Trophoblast cell (in vitro differentiated cells and primary cell): ENCODE results near the gene MRPL45.

ENCODE experiments used
- DNase-seq, 2 donors: peaks; one replicate each; pipeline ENCODE4 v3.0.0-alpha.2; 2016
- H2AFZ ChIP-seq: 2 replicates; pipeline ENCODE4 v1.6.1; 2013; ENCODE audit warnings: low read length, moderate library complexity, mild to moderate bottlenecking; ENCODE audit not compliant: insufficient read depth, poor library complexity
- H2AK5ac ChIP-seq: 2 replicates; pipeline ENCODE4 v1.6.1; 2013; ENCODE audit warnings: mild to moderate bottlenecking, low read length
- H2BK120ac ChIP-seq: 2 replicates; pipeline ENCODE4 v1.6.1; 2013; ENCODE audit warnings: low read length, mild to moderate bottlenecking, moderate library complexity; ENCODE audit not compliant: insufficient read depth, poor library complexity
- H2BK12ac ChIP-seq: 2 replicates; pipeline ENCODE4 v1.6.1; 2013; ENCODE audit warnings: mild to moderate bottlenecking, low read length, moderate library complexity
- H2BK5ac ChIP-seq: 2 replicates; pipeline ENCODE4 v1.6.1; 2013; ENCODE audit warnings: low read length, low read depth, moderate library complexity, mild to moderate bottlenecking; ENCODE audit not compliant: poor library complexity
- H3K14ac ChIP-seq: 2 replicates; pipeline ENCODE4 v1.6.1; 2013; ENCODE audit warnings: mild to moderate bottlenecking, low read length
- H3K18ac ChIP-seq: 2 replicates; pipeline ENCODE4 v1.6.1; 2013; ENCODE audit warnings: mild to moderate bottlenecking, low read length
- H3K23ac ChIP-seq: 2 replicates; pipeline ENCODE4 v1.6.1; 2013; ENCODE audit warnings: low read length
- H3K27ac ChIP-seq: 2 replicates; pipeline ENCODE4 v1.5.1; 2013; ENCODE audit warnings: low read depth, mild to moderate bottlenecking, inconsistent platforms, low read length, moderate library complexity
- H3K27me3 ChIP-seq: 2 replicates; pipeline ENCODE4 v1.6.1; 2013; ENCODE audit warnings: inconsistent platforms, mild to moderate bottlenecking, low read length, moderate library complexity; ENCODE audit not compliant: insufficient read depth
- H3K36me3 ChIP-seq, 2 experiments: 1 replicate in 1 of 2; 2 replicates in 1 of 2; pipeline ENCODE4 v1.6.1; 2013; ENCODE audit warnings: low read length in 2 of 2, mild to moderate bottlenecking in 2 of 2, moderate library complexity in 1 of 2; ENCODE audit not compliant: insufficient read depth in 2 of 2, control insufficient read depth in 1 of 2
- H3K4ac ChIP-seq: 2 replicates; pipeline ENCODE4 v1.6.1; 2013; ENCODE audit warnings: low read depth, mild to moderate bottlenecking, low read length, moderate library complexity
- H3K4me1 ChIP-seq, 2 experiments: 1 replicate in 1 of 2; 2 replicates in 1 of 2; pipeline ENCODE4 v1.6.1; 2013; ENCODE audit warnings: low read length in 2 of 2, mild to moderate bottlenecking in 2 of 2, moderate library complexity in 1 of 2; ENCODE audit not compliant: insufficient read depth in 2 of 2, control insufficient read depth in 1 of 2
- H3K4me2 ChIP-seq: 2 replicates; pipeline ENCODE4 v1.6.1; 2013; ENCODE audit warnings: inconsistent platforms, mild to moderate bottlenecking, low read length, moderate library complexity
- H3K4me3 ChIP-seq: 2 replicates; pipeline ENCODE4 v1.5.1; 2013; ENCODE audit warnings: mild to moderate bottlenecking, low read depth, low read length, inconsistent platforms
- H3K79me1 ChIP-seq: one replicate; pipeline ENCODE4 v1.6.1; 2013; ENCODE audit warnings: low read length
- H3K79me2 ChIP-seq: 2 replicates; pipeline ENCODE4 v1.6.1; 2013; ENCODE audit warnings: low read length, mild to moderate bottlenecking; ENCODE audit not compliant: control insufficient read depth, insufficient read depth, poor library complexity
- H3K9ac ChIP-seq: 2 replicates; pipeline ENCODE4 v1.6.1; 2013; ENCODE audit warnings: mild to moderate bottlenecking, low read length
- H3K9me3 ChIP-seq: 2 replicates; pipeline ENCODE4 v1.6.1; 2013; ENCODE audit warnings: low read depth, mild to moderate bottlenecking, control low read depth, inconsistent platforms, low read length; ENCODE audit not compliant: insufficient read depth
- H4K12ac ChIP-seq: 2 replicates; pipeline ENCODE4 v1.6.1; 2013; ENCODE audit warnings: low read depth, mild to moderate bottlenecking, low read length, moderate library complexity
- H4K8ac ChIP-seq: 2 replicates; pipeline ENCODE4 v1.6.1; 2013; ENCODE audit warnings: low read depth, mild to moderate bottlenecking, low read length, moderate library complexity
- H4K91ac ChIP-seq: one replicate; pipeline ENCODE4 v1.6.1; 2013; ENCODE audit warnings: low read depth, mild to moderate bottlenecking, low read length, moderate library complexity
- WGBS: extraction: QIAGEN DNeasy Blood & Tissue Kit; methylation state at CpG from one replicate; pipeline ENCODE4 v1.1.7; 2013; ENCODE audit warnings: missing lambda C conversion rate; ENCODE audit not compliant: insufficient read length, insufficient coverage; ENCODE audit errors: extremely low coverage; 5-methylcytosine and 5-hydroxymethylcytosine counted together

Gene MRPL45

GRCh38 chr17:38320482-38320881 lies 23.5 kb downstream of the MRPL45 start:
- H3K4me3 ChIP-seq, result no peak overlapping the region
- peak overlapping the region; percentile 18 for H2BK5ac ChIP-seq
- peak overlapping the region; percentile 55 for H3K27ac ChIP-seq
- H3K79me2 ChIP-seq, result no peaks in the 10 kb centered on the region
- WGBS, result no CpG with 5 or more reads among the region's 10 CpGs
- peaks cover 8 to 17% of the 10 kb centered on the region in 2 experiments for H3K36me3 ChIP-seq
- H3K27me3 ChIP-seq, result no peaks in the 10 kb centered on the region
- H3K18ac ChIP-seq, result no peak overlapping the region
- no peak overlapping the region for H4K91ac ChIP-seq
- no peak overlapping the region for H4K12ac ChIP-seq
- no peak overlapping the region for H3K23ac ChIP-seq
- H2BK12ac ChIP-seq, result peak overlapping the region; percentile 8
- H3K4ac ChIP-seq, result no peak overlapping the region
- H2AK5ac ChIP-seq, result no peak overlapping the region
- no peak overlapping the region for H2BK120ac ChIP-seq
- no peak overlapping the region for H2AFZ ChIP-seq
- no peak overlapping the region for H4K8ac ChIP-seq
- peak; percentile 95 to 99 for DNase-seq
- H3K4me2 ChIP-seq, result peak overlapping the region; percentile 22
- H3K79me1 ChIP-seq, result no peaks in the 10 kb centered on the region
- H3K9ac ChIP-seq, result no peak overlapping the region
- peaks cover 8 to 21% of the 10 kb centered on the region in 2 experiments for H3K4me1 ChIP-seq
- H3K14ac ChIP-seq, result peak overlapping the region; percentile 29
- no peaks in the 10 kb centered on the region for H3K9me3 ChIP-seq

- Histone ChIP-seq H2BK5ac (no peak overlapping the region), H3K4me1 (peaks cover 10 to 22% of the 10 kb centered on the region in 2 experiments), H3K9me3 (no peaks in the 10 kb centered on the region), H3K18ac (no peak overlapping the region), H3K4me2 (no peak overlapping the region), H2AFZ (no peak overlapping the region), H3K27ac (no peak overlapping the region), H2BK12ac (no peak overlapping the region), H3K14ac (no peak overlapping the region), H4K12ac (no peak overlapping the region), H3K9ac (no peak overlapping the region), H3K23ac (no peak overlapping the region), H2AK5ac (no peak overlapping the region), H3K36me3 (peaks cover 6 to 17% of the 10 kb centered on the region in 2 experiments), H3K4me3 (no peak overlapping the region), H4K8ac (no peak overlapping the region), H3K27me3 (no peaks in the 10 kb centered on the region), H3K4ac (no peak overlapping the region), H4K91ac (no peak overlapping the region), H3K79me1 (no peaks in the 10 kb centered on the region), H3K79me2 (no peaks in the 10 kb centered on the region), H2BK120ac (no peak overlapping the region)
- peak; percentile 38 to 77 for DNase-seq
- WGBS, result no CpG with 5 or more reads among the region's 8 CpGs
Observed at GRCh38 chr17:38322156-38322779, 25.3 kb downstream of the MRPL45 start.

- no peak overlapping the region for H3K4me3 ChIP-seq
- no peaks in the 10 kb centered on the region for H3K79me1 ChIP-seq
- no peak overlapping the region for H3K4ac ChIP-seq
- H4K12ac ChIP-seq, result no peak overlapping the region
- no peak overlapping the region for H3K27ac ChIP-seq
- H3K4me1 ChIP-seq, result peaks cover 10 to 22% of the 10 kb centered on the region in 2 experiments
- no peak overlapping the region for H2BK120ac ChIP-seq
- no peak overlapping the region for H2BK5ac ChIP-seq
- no CpG with 5 or more reads among the region's 1 CpG for WGBS
- H3K18ac ChIP-seq, result no peak overlapping the region
- no peak overlapping the region for H3K14ac ChIP-seq
- DNase-seq, result no peak
- H3K4me2 ChIP-seq, result no peak overlapping the region
- no peak overlapping the region for H2AK5ac ChIP-seq
- H3K79me2 ChIP-seq, result no peaks in the 10 kb centered on the region
- H2BK12ac ChIP-seq, result no peak overlapping the region
- H3K27me3 ChIP-seq, result no peaks in the 10 kb centered on the region
- no peak overlapping the region for H3K9ac ChIP-seq
- H3K36me3 ChIP-seq, result peaks cover 6 to 17% of the 10 kb centered on the region in 2 experiments
- no peak overlapping the region for H4K91ac ChIP-seq
- no peak overlapping the region for H4K8ac ChIP-seq
- no peaks in the 10 kb centered on the region for H3K9me3 ChIP-seq
- no peak overlapping the region for H3K23ac ChIP-seq
- no peak overlapping the region for H2AFZ ChIP-seq
Observed at GRCh38 chr17:38322897-38323296, 25.9 kb downstream of the MRPL45 start.

- DNase-seq, result no peak
- Histone ChIP-seq H3K4me3 (no peak overlapping the region), H3K18ac (no peak overlapping the region), H3K4me2 (no peak overlapping the region), H2BK5ac (no peak overlapping the region), H2AFZ (no peak overlapping the region), H3K79me2 (no peaks in the 10 kb centered on the region), H3K27ac (no peak overlapping the region), H4K91ac (no peak overlapping the region), H3K36me3 (peaks cover 6 to 16% of the 10 kb centered on the region in 2 experiments), H3K14ac (no peak overlapping the region), H3K27me3 (no peaks in the 10 kb centered on the region), H3K4me1 (peaks cover 10 to 22% of the 10 kb centered on the region in 2 experiments), H2BK120ac (no peak overlapping the region), H4K8ac (no peak overlapping the region), H3K23ac (no peak overlapping the region), H3K4ac (no peak overlapping the region), H2BK12ac (no peak overlapping the region), H4K12ac (no peak overlapping the region), H3K9me3 (no peaks in the 10 kb centered on the region), H3K9ac (no peak overlapping the region), H2AK5ac (no peak overlapping the region), H3K79me1 (no peaks in the 10 kb centered on the region)
- WGBS, result no CpG with 5 or more reads among the region's 3 CpGs
Observed at GRCh38 chr17:38324141-38324697, 27.3 kb downstream of the MRPL45 start.
